ENCODE results near the gene SPOCD1. TPM values are rescaled to one million over a fixed set of nuclear protein-coding genes. Genes with fewer than 3 reads are reported as not detected.

The SPOCD1 gene
- total RNA-seq, 2 donors from 2014 or later, result 2.0 to 3.1 TPM

DNA sequence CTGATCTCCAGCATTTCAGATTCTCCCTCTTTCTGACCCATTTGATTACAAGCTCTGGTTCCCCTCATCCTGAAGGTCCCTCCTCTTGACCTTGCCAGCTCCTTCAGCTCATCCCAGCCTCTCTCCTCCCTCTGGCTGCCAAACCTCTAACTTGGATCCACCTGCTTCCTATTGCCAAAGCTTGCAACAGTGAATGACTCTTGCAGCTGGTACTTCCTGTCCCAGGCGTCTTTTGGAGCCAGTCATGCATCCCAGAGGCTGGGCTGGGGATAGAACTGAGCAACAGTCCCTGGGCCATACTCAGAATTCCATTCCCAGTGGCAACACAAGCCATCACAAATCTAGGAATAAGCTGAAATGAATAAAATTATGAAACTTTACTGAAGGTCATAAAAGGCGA, 27.7 kb upstream of the SPOCD1 start:
- H3K4me1 ChIP-seq (ENCODE audit: control insufficient read depth, insufficient read depth, low read length), result no peaks in the 10 kb centered on the region
- no peak overlapping the region for H3K4me3 Mint-ChIP-seq
- DNase-seq, result peak; percentile 40
- H3K9ac ChIP-seq (ENCODE audit: extremely low read depth, low read length, poor library complexity, severe bottlenecking), result no peak overlapping the region
- no peaks in the 10 kb centered on the region for H3K27me3 ChIP-seq (ENCODE audit: control insufficient read depth, insufficient read depth, low read length, poor library complexity, severe bottlenecking)
- H3K4me3 ChIP-seq (ENCODE audit: low read length), result no peak overlapping the region
- no peak overlapping the region for H3K27ac Mint-ChIP-seq
- peaks cover 1% of the 10 kb centered on the region for H3K9me3 Mint-ChIP-seq
- no peaks in the 10 kb centered on the region for H3K36me3 Mint-ChIP-seq (ENCODE audit: low read depth)
- 86 to 100% methylated on average over 1 to 2 of the region's 2 CpGs for WGBS, 2 experiments (ENCODE audit: insufficient coverage in 1 of 2, insufficient read length in 1 of 2)
- no peak overlapping the region for H3K27ac ChIP-seq (ENCODE audit: low read depth, low read length)
- TF ChIP-seq CTCF (conservative IDR thresholded peaks at IDR 0.05), result no peak
- no peaks in the 10 kb centered on the region for H3K4me1 Mint-ChIP-seq
- H3K36me3 ChIP-seq (ENCODE audit: control insufficient read depth, insufficient read depth, low read length), result no peaks in the 10 kb centered on the region
- H3K9me3 ChIP-seq (ENCODE audit: control insufficient read depth, low read length), result no peaks in the 10 kb centered on the region
- H3K27me3 Mint-ChIP-seq (ENCODE audit: insufficient read depth), result peaks cover 5% of the 10 kb centered on the region

- no peak overlapping the region for H3K4me3 ChIP-seq (ENCODE audit: low read length)
- no peak overlapping the region for H3K9ac ChIP-seq (ENCODE audit: extremely low read depth, low read length, poor library complexity, severe bottlenecking)
- peak; percentile 3 for DNase-seq
- H3K9me3 ChIP-seq (ENCODE audit: control insufficient read depth, low read length), result no peaks in the 10 kb centered on the region
- Mint-ChIP-seq H3K36me3 (ENCODE audit: low read depth) (no peaks in the 10 kb centered on the region), H3K4me3 (no peak overlapping the region), H3K27ac (no peak overlapping the region), H3K27me3 (ENCODE audit: insufficient read depth) (peaks cover 7% of the 10 kb centered on the region), H3K4me1 (no peaks in the 10 kb centered on the region), H3K9me3 (no peaks in the 10 kb centered on the region)
- no peaks in the 10 kb centered on the region for H3K36me3 ChIP-seq (ENCODE audit: control insufficient read depth, insufficient read depth, low read length)
- H3K27me3 ChIP-seq (ENCODE audit: control insufficient read depth, insufficient read depth, low read length, poor library complexity, severe bottlenecking), result no peaks in the 10 kb centered on the region
- no peak for TF ChIP-seq CTCF (conservative IDR thresholded peaks at IDR 0.05)
- 92 to 100% methylated on average over 1 to 6 of the region's 6 CpGs for WGBS, 2 experiments (ENCODE audit: insufficient coverage in 1 of 2, insufficient read length in 1 of 2)
- no peaks in the 10 kb centered on the region for H3K4me1 ChIP-seq (ENCODE audit: control insufficient read depth, insufficient read depth, low read length)
- H3K27ac ChIP-seq (ENCODE audit: low read depth, low read length), result no peak overlapping the region
Observed at GRCh38 chr1:31839662-31840343, 24.0 kb upstream of the SPOCD1 start.

DNA sequence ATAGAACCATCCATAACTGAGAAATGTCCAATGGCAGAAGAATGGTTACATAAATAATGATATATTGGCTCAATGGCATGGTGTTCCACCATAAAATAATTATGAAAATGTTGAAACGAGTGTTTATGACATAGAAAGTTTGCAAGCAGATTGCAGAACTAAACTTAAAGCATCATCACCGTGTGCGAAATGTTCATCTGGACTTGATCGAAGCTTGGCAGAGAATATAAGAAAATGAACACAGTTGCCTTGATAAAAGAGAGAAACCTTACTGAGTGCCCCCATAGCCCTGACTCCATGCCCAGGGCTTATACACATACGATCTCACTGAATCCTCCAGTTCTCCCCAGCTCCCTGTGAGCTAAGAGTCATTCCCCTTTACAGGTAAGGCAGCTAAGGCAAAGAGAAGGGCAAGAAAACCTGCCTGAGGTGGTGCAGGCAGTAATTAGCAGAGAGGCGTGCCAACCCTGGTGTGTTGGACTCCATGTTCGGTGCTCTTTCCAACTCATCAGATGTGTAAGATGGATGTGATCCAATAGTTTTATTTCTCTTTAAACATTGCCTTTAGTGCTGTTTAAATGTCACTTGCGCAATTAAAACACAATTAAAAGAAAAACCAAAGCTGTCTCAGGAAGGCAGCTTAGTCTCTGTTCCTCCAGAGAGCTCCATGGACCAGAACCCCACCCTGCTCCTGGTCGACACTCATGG, 21.8 kb upstream of the SPOCD1 start:
- Mint-ChIP-seq H3K4me3 (no peak overlapping the region), H3K27ac (no peak overlapping the region), H3K9me3 (no peaks in the 10 kb centered on the region), H3K4me1 (no peaks in the 10 kb centered on the region), H3K36me3 (ENCODE audit: low read depth) (no peaks in the 10 kb centered on the region), H3K27me3 (ENCODE audit: insufficient read depth) (peaks cover 7% of the 10 kb centered on the region)
- TF ChIP-seq CTCF (conservative IDR thresholded peaks at IDR 0.05), result no peak
- Histone ChIP-seq H3K4me3 (ENCODE audit: low read length) (no peak overlapping the region), H3K36me3 (ENCODE audit: control insufficient read depth, insufficient read depth, low read length) (no peaks in the 10 kb centered on the region), H3K27ac (ENCODE audit: low read depth, low read length) (no peak overlapping the region), H3K4me1 (ENCODE audit: control insufficient read depth, insufficient read depth, low read length) (no peaks in the 10 kb centered on the region), H3K9ac (ENCODE audit: extremely low read depth, low read length, poor library complexity, severe bottlenecking) (no peak overlapping the region), H3K9me3 (ENCODE audit: control insufficient read depth, low read length) (no peaks in the 10 kb centered on the region), H3K27me3 (ENCODE audit: control insufficient read depth, insufficient read depth, low read length, poor library complexity, severe bottlenecking) (no peaks in the 10 kb centered on the region)
- 93 to 97% methylated on average over 6 to 9 of the region's 9 CpGs for WGBS, 2 experiments (ENCODE audit: insufficient coverage in 1 of 2, insufficient read length in 1 of 2)
- peak; percentile 19 for DNase-seq
